ENCODE data around the gene BBX. TPM values are rescaled to one million over a fixed set of nuclear protein-coding genes. Genes with fewer than 3 reads are reported as not detected.

BBX gene
- total and polyA plus RNA-seq, 2 of the 13 experiments (the other 11 are each of a cell fraction or from before 2014, with no cell fraction given): 13.7 to 23.2 TPM

- no peaks in the 10 kb centered on the region for H3K79me2 ChIP-seq (ENCODE audit: insufficient read depth, low read length)
- H3K27me3 ChIP-seq (ENCODE audit: control insufficient read depth in 1 of 2, insufficient read depth in 2 of 2, low read length in 2 of 2): no peaks in the 10 kb centered on the region
- no peak overlapping the region for H3K4me2 ChIP-seq (ENCODE audit: low read depth, low read length)
- H3K9me3 ChIP-seq (ENCODE audit: low read length): peaks cover 12% of the 10 kb centered on the region
- DNase-seq (ENCODE audit: low spot score): no peak
- no peak overlapping the region for H2AFZ ChIP-seq (ENCODE audit: low read length)
- ChIA-PET POLR2A (no interaction called here), CTCF (ENCODE audit: low intra/inter-chr PET ratio, low total read pairs) (no interaction called here)
- no peak for ATAC-seq
- in situ Hi-C loops (cut with HindIII; ENCODE audit: extremely low pct_ligation_motif_present, low pct_unique_long_range_greater_than_20kb) (loop anchor here (5.0 kb wide), 1 partner anchor 62 kb away; no protein-coding TSS in a partner anchor), intact Hi-C loops (cut with micrococcal nuclease; ENCODE audit: unreplicated experiment) (no loop called here)
- no peak for FAIRE-seq
- H3K36me3 ChIP-seq (replicated peaks in 1 of 2; ENCODE audit: control insufficient read depth in 1 of 2, insufficient read depth in 2 of 2, low read length in 2 of 2): no peaks in the 10 kb centered on the region
- no peak overlapping the region for H3K27ac ChIP-seq (ENCODE audit: extremely low read length, insufficient read depth, low read length)
- BruUV-seq (replicated peaks): no TSS peak
- peaks cover 63% of the 10 kb centered on the region for H3K4me1 ChIP-seq (ENCODE audit: insufficient read depth, low read length)
- TF ChIP-seq NFATC3 (CRISPR knock-in tag; IDR thresholded peaks at IDR 0.05) (no peak), ZNF224 (CRISPR knock-in tag; IDR thresholded peaks at IDR 0.05) (no peak), YEATS4 (CRISPR knock-in tag; IDR thresholded peaks at IDR 0.05; ENCODE audit: borderline replicate concordance) (no peak), ZNF136 (CRISPR knock-in tag; IDR thresholded peaks at IDR 0.05; ENCODE audit: low read depth) (no peak)
- WGBS (ENCODE audit: low lambda C conversion rate): 98% methylated on average over 2 of the region's 2 CpGs
- H4K20me1 ChIP-seq (ENCODE audit: insufficient read depth, low read length): no peaks in the 10 kb centered on the region
- no peak overlapping the region for H3K4me3 ChIP-seq (replicated peaks in 1 of 3; ENCODE audit: insufficient read depth in 1 of 3, low read depth in 2 of 3, low read length in 3 of 3)
- H3K9ac ChIP-seq (ENCODE audit: insufficient read depth, low read depth, low read length): no peak overlapping the region
These were observed 157.2 kb downstream of the BBX start for GRCh38 chr3:107679921-107680320.

- FAIRE-seq (no peak), ATAC-seq (no peak), DNase-seq (ENCODE audit: low spot score) (no peak)
- Histone ChIP-seq H3K79me2 (ENCODE audit: insufficient read depth, low read length) (no peaks in the 10 kb centered on the region), H3K4me2 (ENCODE audit: low read depth, low read length) (no peak overlapping the region), H3K27me3 (ENCODE audit: control insufficient read depth in 1 of 2, insufficient read depth in 2 of 2, low read length in 2 of 2) (no peaks in the 10 kb centered on the region), H3K9ac (ENCODE audit: insufficient read depth, low read depth, low read length) (no peak overlapping the region), H2AFZ (ENCODE audit: low read length) (no peak overlapping the region), H3K27ac (ENCODE audit: extremely low read length, insufficient read depth, low read length) (no peak overlapping the region), H3K9me3 (ENCODE audit: low read length) (peaks cover 12% of the 10 kb centered on the region), H3K4me1 (ENCODE audit: insufficient read depth, low read length) (peaks cover 71% of the 10 kb centered on the region), H4K20me1 (ENCODE audit: insufficient read depth, low read length) (no peaks in the 10 kb centered on the region), H3K36me3 (replicated peaks in 1 of 2; ENCODE audit: control insufficient read depth in 1 of 2, insufficient read depth in 2 of 2, low read length in 2 of 2) (no peaks in the 10 kb centered on the region), H3K4me3 (replicated peaks in 1 of 3; ENCODE audit: insufficient read depth in 1 of 3, low read depth in 2 of 3, low read length in 3 of 3) (no peak overlapping the region)
- TF ChIP-seq, protein P1, sequence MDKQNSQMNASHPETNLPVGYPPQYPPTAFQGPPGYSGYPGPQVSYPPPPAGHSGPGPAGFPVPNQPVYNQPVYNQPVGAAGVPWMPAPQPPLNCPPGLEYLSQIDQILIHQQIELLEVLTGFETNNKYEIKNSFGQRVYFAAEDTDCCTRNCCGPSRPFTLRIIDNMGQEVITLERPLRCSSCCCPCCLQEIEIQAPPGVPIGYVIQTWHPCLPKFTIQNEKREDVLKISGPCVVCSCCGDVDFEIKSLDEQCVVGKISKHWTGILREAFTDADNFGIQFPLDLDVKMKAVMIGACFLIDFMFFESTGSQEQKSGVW (CRISPR knock-in tag; IDR thresholded peaks at IDR 0.05; ENCODE audit: borderline replicate concordance): no peak
- TF ChIP-seq FOSL2 (CRISPR knock-in tag; IDR thresholded peaks at IDR 0.05): peak; percentile 20; the same call in 1 of the 2 replicates
- intact Hi-C loops (cut with micrococcal nuclease; ENCODE audit: unreplicated experiment): no loop called here
- CTCF ChIA-PET (ENCODE audit: low intra/inter-chr PET ratio, low total read pairs): no interaction called here
- in situ Hi-C loops (cut with HindIII; ENCODE audit: extremely low pct_ligation_motif_present, low pct_unique_long_range_greater_than_20kb): no loop called here
- no TSS peak for BruUV-seq (replicated peaks)
- POLR2A ChIA-PET: no interaction called here
- WGBS (ENCODE audit: low lambda C conversion rate): 50% methylated on average over 2 of the region's 2 CpGs
These were observed 157.9 kb downstream of the BBX start for GRCh38 chr3:107680698-107681097.
